GM18951 (cell line): ENCODE data around the gene FREM1.

ENCODE experiments used
- POLR2A ChIP-seq: IDR thresholded peaks from 4 replicates; pipeline ENCODE4 v1.6.1; 2011; ENCODE audit warnings: mild to moderate bottlenecking; ENCODE audit not compliant: insufficient read length, insufficient read depth; ENCODE audit errors: extremely low read depth
- in situ Hi-C: fragments of 300-500 bp; cut with MboI; formaldehyde crosslinking; loops from one replicate; pipeline ENCODE4 v1.12.0; 2022; ENCODE audit warnings: low sequenced_read_pairs, mixed read lengths, inconsistent platforms; ENCODE audit not compliant: unreplicated experiment

The FREM1 gene, protein sequence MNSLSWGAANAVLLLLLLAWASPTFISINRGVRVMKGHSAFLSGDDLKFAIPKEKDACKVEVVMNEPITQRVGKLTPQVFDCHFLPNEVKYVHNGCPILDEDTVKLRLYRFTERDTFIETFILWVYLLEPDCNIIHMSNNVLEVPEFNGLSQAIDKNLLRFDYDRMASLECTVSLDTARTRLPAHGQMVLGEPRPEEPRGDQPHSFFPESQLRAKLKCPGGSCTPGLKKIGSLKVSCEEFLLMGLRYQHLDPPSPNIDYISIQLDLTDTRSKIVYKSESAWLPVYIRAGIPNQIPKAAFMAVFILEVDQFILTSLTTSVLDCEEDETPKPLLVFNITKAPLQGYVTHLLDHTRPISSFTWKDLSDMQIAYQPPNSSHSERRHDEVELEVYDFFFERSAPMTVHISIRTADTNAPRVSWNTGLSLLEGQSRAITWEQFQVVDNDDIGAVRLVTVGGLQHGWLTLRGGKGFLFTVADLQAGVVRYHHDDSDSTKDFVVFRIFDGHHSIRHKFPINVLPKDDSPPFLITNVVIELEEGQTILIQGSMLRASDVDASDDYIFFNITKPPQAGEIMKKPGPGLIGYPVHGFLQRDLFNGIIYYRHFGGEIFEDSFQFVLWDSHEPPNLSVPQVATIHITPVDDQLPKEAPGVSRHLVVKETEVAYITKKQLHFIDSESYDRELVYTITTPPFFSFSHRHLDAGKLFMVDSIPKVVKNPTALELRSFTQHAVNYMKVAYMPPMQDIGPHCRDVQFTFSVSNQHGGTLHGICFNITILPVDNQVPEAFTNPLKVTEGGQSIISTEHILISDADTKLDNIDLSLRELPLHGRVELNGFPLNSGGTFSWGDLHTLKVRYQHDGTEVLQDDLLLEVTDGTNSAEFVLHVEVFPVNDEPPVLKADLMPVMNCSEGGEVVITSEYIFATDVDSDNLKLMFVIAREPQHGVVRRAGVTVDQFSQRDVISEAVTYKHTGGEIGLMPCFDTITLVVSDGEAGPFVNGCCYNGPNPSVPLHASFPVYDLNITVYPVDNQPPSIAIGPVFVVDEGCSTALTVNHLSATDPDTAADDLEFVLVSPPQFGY (N-terminal part only)

DNA sequence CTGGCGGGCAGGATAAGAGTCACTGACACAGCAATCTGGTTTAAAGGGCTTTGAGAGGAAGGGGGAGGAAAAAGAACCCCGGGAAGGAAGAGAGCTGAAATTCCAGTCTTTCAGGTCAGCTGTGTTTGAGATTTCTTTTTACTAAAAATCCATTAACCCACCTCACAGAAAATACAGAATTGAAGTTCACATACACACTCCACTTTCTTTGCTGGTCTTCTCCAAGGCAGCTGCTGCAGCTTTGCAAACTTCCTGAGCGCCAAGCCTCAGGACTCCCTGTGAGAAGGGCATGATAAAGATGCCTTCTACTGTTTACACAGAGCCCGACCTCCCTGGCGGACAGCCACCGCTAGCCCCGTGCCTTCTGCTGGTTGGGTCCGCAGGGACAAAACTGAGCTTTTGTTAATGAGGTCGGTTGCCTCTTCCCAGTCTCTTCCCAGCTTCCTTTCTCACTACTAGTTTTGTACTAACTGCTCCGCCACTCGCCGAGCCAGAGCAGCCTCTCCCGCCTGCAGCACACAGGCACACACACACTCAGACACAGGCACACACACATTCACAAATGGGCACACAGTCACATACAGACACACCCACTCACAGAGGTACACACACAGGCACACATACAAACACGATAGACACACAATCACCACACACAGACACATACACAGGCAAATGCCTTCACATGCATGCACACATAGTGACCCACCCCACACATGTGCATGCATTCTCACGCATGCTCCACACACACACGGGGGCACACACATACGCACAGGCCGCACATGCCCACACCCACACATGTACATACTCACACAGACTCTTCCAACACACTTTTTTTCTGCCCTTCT, at the start of gene FREM1:
TSS of gene FREM1 (minus strand) at position 468 of the 845 bp plus-strand sequence. CDS start 41,451 bp downstream, outside the sequence.
- in situ Hi-C loops, result no loop called here
- no peak for TF ChIP-seq POLR2A

GRCh38 chr9:14958989-14959388, 48.8 kb upstream of the FREM1 start:
- in situ Hi-C loops, result no loop called here
- TF ChIP-seq POLR2A, result no peak

- no peak for TF ChIP-seq POLR2A
- in situ Hi-C loops, result no loop called here
Observed at GRCh38 chr9:14957109-14957508, 46.9 kb upstream of the FREM1 start.

DNA sequence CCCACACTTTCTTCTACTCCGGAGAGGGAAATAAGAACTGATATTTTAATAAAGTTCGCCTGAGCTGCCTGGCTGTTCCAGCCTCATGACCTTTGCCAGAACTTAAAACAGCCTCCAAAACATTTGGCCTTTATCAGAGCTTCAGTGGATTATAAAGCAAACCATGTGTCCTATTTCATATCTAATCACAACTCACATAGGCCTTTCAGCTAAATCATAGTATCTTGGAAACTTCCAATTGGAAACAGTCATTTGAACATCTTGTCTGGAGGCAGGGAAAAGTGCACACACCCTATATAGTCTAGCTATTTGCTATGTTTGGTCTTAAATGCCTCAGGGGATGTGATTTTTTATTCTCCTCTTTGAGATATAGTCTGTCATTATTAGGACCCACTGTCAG, 46.0 kb upstream of the FREM1 start:
- in situ Hi-C loops, result no loop called here

GRCh38 chr9:14945351-14945750, 35.1 kb upstream of the FREM1 start:
- TF ChIP-seq POLR2A, result no peak
- in situ Hi-C loops, result no loop called here

More for the DNA sequence above, 46.0 kb upstream of the FREM1 start:
- no peak for TF ChIP-seq POLR2A

GRCh38 chr9:14941501-14942405, 31.5 kb upstream of the FREM1 start:
- TF ChIP-seq POLR2A, result no peak
- in situ Hi-C loops, result no loop called here

DNA sequence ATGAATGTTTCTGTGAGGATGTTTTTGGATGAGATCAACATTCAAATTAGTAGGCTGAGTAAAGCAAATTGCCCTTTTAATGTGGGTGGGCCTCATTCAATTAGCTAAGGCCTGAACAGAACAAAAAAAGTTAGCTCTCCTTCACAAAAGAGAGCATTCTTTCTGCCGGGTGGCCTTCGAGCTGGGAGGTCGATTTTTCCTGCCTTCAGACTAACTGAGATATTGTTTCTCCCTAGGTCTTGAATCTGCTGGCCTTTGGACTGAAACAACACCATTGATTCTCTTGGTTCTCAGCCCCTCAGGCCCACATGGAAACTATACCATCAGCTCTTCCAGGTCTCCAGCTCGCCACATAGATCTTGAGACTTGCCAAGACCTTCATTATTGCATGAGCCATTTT, 29.1 kb upstream of the FREM1 start:
- in situ Hi-C loops, result no loop called here
- TF ChIP-seq POLR2A, result no peak

- no peak for TF ChIP-seq POLR2A
- in situ Hi-C loops, result no loop called here
Observed at GRCh38 chr9:14937216-14937615, 27.0 kb upstream of the FREM1 start.

DNA sequence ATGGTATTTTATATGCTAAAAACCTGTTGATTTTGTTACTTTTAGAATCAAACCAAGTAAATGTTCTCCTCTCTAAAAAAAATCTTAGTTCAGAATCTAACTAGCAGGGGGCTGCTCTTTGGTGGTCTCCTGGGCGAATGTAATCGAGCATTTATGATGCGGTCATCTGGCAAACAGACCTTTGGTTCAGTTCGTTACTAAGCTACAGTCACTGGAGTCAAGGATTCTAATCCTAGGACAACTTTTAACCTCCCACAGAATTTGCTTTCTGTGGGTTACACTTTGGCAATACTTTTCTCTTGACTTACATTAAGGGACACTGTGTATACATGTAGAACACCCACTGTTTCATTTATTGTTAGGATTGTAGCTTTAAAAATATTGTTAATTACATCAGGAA, 26.3 kb upstream of the FREM1 start:
- no peak for TF ChIP-seq POLR2A
- in situ Hi-C loops, result no loop called here

DNA sequence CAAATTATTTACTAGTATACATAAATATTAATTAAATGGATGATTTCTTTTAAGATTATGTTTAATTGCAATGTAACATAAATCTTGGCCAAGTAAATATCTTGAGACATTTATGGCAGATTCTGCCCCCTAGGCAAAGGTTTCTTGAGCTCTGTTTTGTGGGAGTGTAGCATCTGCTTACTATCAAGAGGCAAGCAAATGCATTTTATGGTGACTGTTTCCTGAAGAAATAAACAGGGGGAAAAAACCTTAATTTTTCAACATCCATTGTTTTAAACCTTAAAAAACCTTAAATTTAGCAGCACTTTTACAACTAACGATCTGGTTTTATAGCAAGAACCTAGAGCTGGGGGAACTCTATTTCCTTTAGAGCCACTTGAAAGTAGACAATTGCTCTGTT, 25.7 kb upstream of the FREM1 start:
- in situ Hi-C loops, result no loop called here
- no peak for TF ChIP-seq POLR2A

DNA sequence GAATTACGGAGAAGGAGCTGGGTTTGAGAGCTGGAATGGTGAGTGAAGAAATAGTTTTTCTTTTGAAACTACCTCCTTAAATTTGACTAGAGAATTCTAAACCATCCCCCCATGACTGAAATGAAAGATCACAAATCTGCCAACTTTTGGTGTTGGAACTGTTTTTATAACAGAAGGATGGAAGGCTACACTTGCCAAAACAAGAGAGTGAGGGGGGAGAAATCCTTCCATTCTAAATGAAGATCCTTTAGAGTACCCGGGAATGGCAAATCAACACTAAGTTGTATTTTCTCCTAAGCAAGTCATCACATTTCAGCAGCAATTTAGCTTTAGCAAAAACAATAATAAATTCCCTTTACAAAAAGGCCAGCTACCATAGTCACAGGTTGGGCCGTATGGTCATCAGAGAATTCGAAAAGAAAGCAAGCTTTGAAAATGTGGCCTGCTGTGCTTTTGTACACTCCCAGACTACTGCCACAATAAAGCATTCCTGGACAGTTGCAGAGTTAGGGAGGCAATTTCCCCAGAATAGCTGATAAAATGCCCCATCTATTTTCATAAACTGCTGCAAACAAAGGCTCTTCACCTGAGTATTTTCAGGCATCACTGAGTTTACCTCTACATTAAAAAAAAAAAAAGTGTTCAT, 25.0 kb upstream of the FREM1 start:
- in situ Hi-C loops, result no loop called here
- TF ChIP-seq POLR2A, result no peak
